GM18508 (cell line): ENCODE measurements around the gene DNAJA3.

Experiments used
- ATAC-seq: cut with Tn5 transposase; IDR thresholded peaks from one replicate; pipeline ENCODE4 v1.9.1; 2021; ENCODE audit warnings: moderate number of reproducible peaks; ENCODE audit not compliant: insufficient read depth, unreplicated experiment

The DNAJA3 gene

GRCh38 chr16:4428500-4428899, 2.8 kb downstream of the DNAJA3 start:
- ATAC-seq, result no peak

DNA sequence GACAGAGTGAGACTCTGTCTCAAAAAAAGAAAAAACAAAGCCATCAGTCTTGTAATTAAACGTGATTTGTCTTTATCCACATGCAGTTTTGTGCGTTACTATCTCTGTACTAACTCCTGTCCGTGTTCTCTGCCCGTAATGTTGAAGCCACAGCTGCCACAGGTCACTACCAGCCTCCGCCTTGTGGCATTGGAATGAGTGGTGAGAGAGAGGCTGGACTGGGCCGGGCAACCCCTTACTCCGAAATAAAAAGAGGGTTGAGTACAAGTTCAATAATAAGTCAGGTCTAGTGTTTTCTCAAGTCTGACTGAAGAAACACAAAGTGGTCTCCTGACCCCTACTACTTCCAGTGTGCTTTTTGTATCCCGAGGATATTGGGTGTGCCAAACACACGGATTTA, 5.4 kb downstream of the DNAJA3 start:
- ATAC-seq, result no peak

DNA sequence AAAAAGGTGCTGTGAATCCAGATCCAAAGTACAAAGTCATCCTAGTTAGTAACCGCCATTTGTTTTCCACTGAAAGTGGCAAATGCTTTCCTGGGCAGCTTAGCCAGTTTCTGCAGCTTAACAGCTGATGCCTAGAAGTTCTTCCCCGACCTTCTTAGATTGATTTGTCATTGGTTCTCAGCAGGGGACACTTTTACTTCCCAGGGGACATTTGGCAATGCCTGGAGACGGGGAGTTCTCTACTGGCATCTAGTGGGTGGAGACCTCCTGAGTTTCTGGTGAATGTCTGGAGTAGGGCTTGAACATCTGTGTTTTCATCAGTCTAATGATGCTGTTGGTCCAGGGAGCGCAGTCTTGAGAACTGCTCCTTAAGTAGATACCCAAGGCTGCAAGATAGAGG, 7.6 kb downstream of the DNAJA3 start:
- ATAC-seq, result no peak

- ATAC-seq, result no peak
Observed at GRCh38 chr16:4433914-4434787, 8.5 kb downstream of the DNAJA3 start.

DNA sequence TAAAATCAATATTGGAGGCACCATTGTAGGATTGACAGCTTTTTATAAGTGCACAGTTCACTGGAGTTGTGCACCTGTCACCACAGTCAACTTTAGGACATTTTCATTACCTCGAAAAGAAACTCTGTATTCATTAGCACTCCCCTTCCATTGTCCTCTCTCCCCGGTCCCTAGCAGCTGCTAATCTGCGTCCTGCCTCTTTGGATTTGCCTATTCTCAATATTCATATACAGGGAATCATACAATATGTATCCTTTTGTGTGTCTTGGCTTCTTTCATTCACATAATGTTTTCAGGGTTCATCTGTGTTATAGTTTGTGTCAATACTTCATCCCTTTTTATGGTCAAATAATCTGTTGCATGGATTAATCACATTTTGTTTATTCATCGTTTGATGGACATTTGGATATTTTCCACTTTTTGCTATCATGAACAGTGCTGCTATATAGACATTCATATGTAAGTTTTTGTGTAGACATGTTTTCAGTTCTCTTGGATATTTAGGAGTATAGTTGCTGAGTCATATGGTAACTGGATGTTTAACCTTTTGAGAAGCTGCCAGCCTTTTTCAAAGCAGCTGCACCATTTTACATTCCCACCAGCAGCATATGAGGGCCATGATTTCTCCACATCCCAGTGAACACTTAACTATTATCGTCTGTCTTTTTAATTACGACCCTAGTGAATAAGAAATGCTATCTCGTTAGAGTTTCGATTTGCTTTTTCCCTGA, 9.8 kb downstream of the DNAJA3 start:
- no peak for ATAC-seq

- ATAC-seq, result no peak
Observed at GRCh38 chr16:4437366-4437765, 11.7 kb downstream of the DNAJA3 start.

DNA sequence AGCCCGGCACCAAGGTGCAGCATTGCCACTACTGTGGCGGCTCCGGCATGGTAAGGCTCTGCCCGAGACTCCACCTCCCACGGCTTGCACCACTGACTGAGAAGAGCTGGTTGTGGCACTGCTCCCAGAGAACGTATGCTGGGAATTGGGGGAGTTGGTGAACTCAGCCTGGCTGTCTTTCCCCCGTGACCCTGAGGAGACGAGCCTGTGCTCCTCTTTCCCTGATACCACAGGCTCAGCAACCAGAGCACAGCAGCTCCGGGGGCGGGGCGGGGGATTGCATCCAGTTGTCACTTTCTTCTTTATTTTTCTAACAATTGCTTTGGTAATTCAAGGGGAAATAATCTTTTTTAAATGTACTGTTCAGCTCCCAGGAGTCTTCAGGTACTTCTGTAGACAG, 16.7 kb downstream of the DNAJA3 start:
- no peak for ATAC-seq

- no peak for ATAC-seq
Observed at GRCh38 chr16:4443271-4443670, 17.6 kb downstream of the DNAJA3 start.

DNA sequence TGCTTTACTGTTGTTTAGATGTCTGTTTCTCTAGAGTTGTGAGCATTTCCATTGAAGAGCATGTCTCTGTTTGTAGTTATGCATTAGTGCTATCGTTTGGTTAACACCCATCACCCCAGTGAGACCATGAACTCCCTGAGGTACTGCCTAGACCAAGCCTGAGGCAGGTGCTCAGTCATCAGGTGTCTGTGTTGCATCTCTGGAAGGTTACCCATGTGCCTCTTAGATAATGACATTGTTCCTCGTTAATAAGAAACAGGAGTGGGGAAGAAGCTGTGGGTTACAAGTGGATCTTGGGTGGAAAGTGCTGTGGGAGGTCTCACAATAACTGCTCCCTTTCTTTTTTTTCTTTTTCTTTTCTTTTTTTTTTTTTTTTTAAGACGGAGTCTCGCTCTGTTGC, 18.3 kb downstream of the DNAJA3 start:
- ATAC-seq, result no peak

GRCh38 chr16:4450430-4450829, 24.8 kb downstream of the DNAJA3 start:
- no peak for ATAC-seq

- no peak for ATAC-seq
Observed at GRCh38 chr16:4450931-4451519, 25.4 kb downstream of the DNAJA3 start.

- ATAC-seq, result no peak
Observed at GRCh38 chr16:4452674-4453073, 27.0 kb downstream of the DNAJA3 start.

DNA sequence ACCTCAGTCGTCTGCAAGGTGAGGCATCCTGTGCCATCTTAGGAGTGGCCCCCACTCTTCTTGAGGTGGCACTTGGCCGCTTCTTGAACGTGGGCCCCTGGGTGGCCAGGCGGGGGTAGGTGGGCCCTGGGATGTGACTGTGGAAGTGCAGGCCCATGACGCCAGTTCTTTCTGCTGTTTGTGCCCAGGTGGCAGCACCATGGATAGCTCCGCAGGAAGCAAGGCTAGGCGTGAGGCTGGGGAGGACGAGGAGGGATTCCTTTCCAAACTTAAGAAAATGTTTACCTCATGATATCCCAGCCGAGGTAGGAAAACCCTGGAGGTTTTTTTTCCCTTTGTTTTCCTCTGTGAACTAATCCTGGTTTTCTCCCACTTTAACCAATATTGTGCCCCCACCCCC, 29.0 kb downstream of the DNAJA3 start:
- ATAC-seq, result no peak

GRCh38 chr16:4455081-4455480, 29.4 kb downstream of the DNAJA3 start:
- ATAC-seq, result no peak

DNA sequence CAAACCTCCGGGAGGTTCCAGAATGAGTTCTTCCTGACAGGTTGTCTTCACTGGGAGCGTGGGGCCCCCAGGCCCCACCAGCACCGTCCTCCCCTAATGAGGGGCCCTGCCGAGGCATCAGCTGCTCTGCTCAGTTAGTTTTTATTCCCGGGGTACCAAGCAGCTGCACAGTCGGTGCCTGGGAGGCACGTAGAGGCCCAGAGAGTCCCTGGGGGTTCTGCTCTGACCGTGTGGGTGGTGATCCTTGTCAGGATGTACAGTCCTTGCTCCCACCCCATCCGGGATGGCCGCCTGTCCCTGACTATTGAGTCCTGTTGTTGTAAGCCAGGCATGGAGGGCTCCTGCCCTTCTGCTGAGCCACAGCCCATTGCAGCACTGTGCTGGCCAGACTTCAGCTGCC, 30.3 kb downstream of the DNAJA3 start:
- ATAC-seq, result no peak

- no peak for ATAC-seq
Observed at GRCh38 chr16:4460936-4461249, 35.2 kb downstream of the DNAJA3 start.

DNA sequence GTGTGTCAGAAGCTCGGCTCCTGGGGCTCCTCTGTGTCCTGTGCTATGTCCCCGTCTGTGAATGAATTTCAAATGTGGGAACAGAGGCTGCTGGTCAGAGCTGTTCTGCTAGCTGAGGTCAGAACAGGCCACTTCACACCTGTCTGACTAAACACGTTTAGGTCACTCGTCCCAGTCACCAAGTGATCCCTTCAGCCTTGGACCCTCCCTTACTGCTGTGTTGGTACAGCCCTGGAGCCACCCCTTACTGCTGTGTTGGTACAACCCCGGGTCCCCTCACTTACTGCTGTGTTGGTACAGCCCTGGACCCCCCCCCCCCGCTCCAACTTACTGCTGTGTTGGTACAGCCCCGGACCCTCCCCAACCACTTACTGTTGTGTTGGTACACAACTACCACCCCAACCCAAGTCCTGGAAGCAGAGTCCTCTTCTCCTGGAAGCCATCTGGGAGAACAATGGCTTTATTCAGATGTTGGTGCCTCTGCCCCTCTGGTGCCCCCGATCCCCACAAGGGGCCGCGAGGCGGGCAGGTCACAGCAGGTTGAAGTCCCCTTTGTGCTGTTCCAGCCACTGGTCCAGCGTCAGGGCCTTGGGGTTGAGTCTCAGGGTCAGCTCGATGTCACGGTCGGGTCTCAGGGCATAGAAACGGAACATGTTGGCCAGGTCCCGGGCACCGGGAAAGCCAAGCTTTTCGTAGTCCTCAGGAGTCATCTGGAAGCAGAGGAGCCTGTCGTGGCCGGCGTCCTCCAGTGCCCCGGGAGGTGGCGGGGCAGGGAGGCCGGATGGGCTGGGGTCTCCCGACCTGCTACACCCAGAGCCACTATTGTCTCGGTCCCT, 35.8 kb downstream of the DNAJA3 start:
- ATAC-seq, result no peak

- no peak for ATAC-seq
Observed at GRCh38 chr16:4463522-4464163, 38.0 kb downstream of the DNAJA3 start.

DNA sequence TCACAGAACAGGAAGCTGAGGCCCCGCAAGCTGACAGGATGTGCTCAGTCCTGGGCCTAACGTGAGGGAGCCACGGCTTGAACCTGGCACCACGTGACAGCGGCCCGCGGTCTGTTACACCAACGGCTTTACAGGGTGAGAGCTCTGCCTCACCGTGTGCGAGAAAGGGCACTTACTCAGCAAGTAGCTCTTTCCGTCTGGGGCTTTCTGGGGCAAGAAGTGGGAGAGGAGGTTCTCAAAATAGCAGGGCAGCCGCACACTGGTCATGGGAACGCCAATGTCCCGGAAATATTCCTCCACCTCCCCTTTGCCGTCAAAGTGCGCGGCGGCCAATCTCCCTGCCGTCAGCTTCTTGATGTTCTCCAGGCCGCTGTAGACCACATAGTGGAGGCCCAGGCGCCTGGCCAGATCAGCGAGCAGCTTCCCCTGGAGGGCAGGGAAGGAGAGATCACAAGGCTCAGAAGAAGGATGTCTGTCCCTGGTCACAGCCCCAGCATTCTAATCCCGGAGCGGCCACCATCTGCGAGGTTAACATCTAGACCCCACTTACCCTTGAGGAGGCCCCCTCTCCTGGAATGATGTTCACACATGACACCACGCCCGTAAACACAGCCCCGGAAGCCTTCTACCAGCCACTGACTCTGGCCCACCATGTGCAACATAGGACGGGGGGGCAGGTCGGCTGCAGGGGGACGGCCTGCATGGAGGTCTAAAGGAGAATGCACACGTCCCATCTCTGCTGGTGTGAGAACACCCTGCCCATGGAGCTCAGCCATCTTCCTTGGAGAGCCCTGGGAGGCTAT, 40.5 kb downstream of the DNAJA3 start:
- ATAC-seq, result no peak
